TTC549 (cell line): ENCODE measurements around the gene LPCAT2.

Experiments
- FAIRE-seq: peaks from 2 replicates; lab custom pipeline; 2012; peaks lifted over from hg19 to GRCh38; lab: Jason Lieb, UNC

LPCAT2 gene

DNA sequence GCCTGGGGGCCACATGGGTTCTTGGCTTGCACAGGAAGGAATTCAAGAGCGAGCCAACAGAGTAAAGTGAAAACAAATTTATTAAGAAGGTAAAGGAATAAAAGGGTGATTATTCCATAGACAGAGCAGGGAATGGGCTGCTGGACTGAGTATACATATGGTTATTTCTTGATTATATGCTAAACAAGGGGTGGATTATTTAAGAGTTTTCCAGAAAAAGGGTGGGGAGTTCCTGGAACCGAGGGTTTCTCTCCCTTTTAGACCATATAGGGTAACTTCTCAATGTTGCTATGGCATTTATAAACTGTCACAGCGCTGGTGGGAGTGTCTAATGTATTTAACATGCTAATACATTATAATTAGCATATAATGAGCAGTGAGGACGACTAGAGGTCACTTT is 27.8 kb upstream of the LPCAT2 start:
- no peak for FAIRE-seq

DNA sequence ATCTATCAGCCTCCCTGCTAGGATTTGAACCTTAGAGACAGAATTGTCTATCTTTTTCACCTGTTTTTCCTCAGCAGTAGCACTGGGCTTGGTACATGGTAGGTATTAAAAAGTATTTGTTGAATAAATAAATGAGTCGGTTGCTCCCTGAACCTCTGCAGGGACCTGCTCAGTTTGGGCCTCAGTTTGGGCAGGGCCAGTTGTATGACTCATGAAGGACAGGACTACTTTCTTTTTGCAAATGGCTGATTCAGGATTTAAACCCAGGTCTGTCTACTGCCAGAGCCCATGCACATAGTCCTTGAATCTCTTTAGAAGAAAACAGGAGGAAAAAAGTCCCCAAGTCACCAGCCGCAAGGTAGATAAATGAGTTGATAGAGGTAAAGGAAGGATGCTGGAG is 26.8 kb upstream of the LPCAT2 start:
- FAIRE-seq = no peak

GRCh38 chr16:55487048-55487803 is 21.6 kb upstream of the LPCAT2 start:
- FAIRE-seq = no peak

DNA sequence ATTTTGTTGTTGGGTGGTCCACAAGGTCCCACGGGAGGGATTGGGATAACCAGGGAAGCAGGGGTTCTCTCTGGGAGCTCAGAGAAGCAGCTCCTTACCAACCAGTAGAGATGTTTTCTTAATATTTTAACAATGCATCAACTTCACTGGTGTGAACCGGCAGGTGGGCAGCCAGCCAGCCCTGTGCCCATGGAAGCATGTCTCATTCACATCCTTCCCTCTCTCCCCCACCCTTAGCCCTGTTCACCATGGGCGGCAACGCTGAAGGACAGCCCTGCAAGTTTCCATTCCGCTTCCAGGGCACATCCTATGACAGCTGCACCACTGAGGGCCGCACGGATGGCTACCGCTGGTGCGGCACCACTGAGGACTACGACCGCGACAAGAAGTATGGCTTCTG is 20.6 kb upstream of the LPCAT2 start:
- FAIRE-seq = no peak

- FAIRE-seq = no peak
Observed at GRCh38 chr16:55489119-55489955, 19.5 kb upstream of the LPCAT2 start.

- no peak for FAIRE-seq
Observed at GRCh38 chr16:55489956-55490265, 19.0 kb upstream of the LPCAT2 start.

DNA sequence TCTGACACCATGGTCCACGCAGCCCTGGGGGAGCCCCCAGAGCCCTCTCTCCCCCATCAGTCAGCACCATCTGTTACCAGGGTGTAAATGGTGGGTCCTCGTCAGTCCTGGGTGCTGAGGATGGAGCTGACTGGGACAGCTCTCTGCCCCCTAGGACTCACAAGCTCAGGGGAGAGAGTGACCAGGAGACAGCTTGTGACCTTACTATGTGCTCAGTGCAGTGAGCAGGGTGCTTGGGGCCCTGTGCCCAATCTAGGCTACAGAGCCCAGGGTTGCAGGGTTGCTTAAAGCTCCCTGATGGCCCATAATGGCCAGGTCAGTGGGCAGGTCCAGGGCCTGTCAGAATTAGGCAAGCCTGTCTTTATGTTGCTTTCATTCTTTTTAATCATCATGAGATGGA is 18.6 kb upstream of the LPCAT2 start:
- no peak for FAIRE-seq

- no peak for FAIRE-seq
Observed at GRCh38 chr16:55491691-55492090, 17.2 kb upstream of the LPCAT2 start.

- no peak for FAIRE-seq
Observed at GRCh38 chr16:55492756-55493380, 16.0 kb upstream of the LPCAT2 start.

DNA sequence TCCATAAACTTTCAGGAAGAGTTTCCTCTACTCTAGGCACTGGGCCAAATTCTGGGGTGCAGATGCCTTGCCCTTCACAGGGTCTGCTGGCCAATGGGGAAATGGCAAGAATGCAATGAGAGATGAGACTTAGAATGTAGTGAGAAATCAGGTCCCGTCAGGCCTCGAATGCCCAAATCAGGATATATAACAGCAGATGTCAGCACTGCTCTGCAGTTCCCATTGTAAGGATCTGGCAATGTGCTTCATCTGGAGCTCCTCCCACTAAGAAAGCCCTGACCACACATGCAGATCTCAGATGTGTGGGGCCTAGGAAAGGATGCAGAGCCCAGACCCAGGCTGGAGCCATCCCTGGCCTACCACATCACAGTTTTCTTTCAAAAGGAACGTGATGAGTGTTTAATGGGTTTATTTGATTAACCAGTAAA is 13.9 kb upstream of the LPCAT2 start:
- no peak for FAIRE-seq

GRCh38 chr16:55495616-55496289 is 13.1 kb upstream of the LPCAT2 start:
- no peak for FAIRE-seq

DNA sequence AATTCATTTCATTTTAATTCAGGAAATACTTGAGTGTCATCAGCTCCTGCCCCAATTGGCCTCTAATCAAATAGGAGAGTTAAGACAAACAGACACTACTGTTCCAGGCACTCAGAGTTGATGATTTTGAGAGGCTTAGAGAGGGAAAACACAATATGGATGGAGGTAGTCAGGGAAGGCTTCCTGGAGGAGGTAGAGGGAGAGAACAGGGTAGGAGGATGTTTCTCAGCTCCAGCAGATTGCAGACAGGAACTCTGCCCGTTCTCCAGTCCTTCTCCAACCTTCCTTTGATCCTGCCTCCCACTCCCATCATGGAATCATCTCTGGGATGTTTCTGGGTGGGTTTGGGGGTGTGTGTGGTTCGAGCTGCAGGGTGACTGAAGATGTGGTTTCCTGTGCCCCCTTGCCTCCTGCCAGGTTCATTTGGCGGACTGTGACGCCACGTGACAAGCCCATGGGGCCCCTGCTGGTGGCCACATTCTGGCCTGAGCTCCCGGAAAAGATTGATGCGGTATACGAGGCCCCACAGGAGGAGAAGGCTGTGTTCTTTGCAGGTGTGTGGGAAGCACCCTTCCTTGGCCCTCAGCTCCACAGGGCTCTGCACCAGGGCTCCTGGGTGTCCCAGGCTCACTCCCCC is 12.2 kb upstream of the LPCAT2 start:
- no peak for FAIRE-seq

GRCh38 chr16:55497558-55497957 is 11.3 kb upstream of the LPCAT2 start:
- FAIRE-seq = no peak

- FAIRE-seq = no peak
Observed at GRCh38 chr16:55498101-55498500, 10.8 kb upstream of the LPCAT2 start.

- FAIRE-seq = no peak
Observed at GRCh38 chr16:55499281-55499680, 9.6 kb upstream of the LPCAT2 start.

- no peak for FAIRE-seq
Observed at GRCh38 chr16:55499951-55500529, 8.8 kb upstream of the LPCAT2 start.

DNA sequence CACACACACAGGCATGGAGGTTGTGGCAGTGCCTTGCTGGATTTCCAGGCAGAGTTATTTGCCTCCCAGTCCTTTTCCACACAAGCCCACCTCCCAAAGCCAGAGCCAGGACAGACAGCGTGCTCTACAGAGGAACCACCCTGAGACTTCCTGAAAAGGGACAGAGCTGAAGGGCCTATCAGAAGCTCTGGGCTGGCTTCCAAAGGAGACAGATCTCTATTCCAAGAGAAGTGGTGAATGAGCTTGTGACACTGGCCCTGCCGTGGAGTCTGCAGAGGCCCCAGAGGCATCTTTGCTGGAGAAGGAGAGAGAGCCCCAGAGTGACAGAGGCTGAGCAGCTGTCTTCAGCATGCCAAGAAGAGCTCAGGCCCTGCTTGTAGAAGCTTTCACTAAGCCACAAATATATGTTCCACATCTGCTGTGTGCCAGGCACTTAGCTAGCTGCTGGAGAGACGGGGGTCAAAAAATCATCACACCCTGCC is 8.3 kb upstream of the LPCAT2 start:
- FAIRE-seq = no peak

- FAIRE-seq = no peak
Observed at GRCh38 chr16:55501549-55502322, 7.1 kb upstream of the LPCAT2 start.

DNA sequence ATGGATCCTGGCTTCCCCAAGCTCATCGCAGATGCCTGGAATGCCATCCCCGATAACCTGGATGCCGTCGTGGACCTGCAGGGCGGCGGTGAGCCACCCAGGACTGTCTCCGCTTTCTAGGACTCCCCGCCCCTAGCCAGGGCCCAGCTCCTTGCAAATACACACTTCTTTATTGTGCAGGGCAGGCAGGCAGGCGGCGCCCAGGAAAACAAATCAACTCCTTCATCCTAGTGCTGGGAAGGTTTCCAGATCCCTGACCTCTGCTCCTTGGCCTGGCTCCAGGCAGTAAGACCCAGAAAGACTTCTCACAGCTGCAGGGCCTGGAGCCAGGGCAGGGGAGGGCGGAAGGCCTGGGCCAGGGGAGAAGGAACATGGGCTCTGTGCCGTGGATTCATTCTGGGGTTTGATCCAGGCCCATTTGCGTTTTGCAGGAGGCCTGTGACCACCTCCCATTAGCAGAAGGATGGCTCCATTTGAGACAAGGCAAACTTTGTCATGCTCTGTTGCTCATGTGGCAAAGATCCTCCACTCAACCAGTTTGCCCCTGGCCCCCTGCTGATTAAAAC is 6.0 kb upstream of the LPCAT2 start:
- no peak for FAIRE-seq

DNA sequence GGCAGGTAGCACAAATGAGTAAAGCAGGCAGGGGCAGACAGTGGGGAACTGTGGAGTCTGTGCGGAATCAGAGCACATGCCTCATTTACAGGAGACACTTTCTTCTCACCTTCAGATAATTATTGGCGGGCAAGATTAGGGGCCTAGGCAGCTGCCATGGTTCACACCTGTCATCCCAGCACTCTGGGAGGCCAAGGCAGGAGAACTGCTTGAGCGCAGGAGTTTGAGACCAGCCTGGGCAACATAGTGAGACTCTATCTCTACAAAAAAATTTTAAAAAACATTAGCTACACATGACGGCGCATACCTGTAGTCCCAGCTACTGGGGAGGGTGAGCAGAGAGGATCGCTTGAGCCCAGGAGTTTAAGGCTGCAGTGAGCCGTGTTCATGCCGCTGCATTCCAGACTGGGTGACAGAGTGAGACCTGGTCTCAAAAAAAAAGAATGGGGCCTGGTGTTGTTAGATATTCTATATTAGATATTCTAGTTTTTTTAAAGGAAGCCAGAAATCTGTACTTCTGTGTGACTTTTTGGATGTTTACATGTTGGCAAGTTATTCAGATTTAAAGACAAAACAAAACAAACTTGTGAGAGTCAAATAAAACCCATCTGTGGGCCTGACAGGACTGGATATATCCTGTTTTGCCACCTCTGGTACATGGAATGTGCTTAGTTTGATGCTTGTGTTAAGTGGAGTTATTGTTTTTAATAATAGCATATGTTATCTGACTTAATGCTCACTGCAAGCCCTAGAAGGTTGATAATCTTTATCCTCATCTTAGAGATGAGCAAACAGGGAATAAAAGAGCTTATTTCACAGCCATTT is 4.9 kb upstream of the LPCAT2 start:
- no peak for FAIRE-seq
